Endothelial cell (in vitro differentiated cells): ENCODE measurements around the gene C6orf62. TPM values are rescaled to one million over a fixed set of nuclear protein-coding genes. Genes with fewer than 3 reads are reported as not detected.
"Not testable (repeated sequence)": the region's sequence is repeated elsewhere in the genome, so short reads cannot be mapped to it uniquely, and the experiment has no call there.

Experiments
- DNase-seq: peaks from one replicate; pipeline ENCODE4 v3.0.0; 2021; ENCODE audit warnings: low spot score
- H3K27ac Mint-ChIP-seq: one replicate; pipeline ENCODE4 v1.8.0; 2021; ENCODE audit warnings: mixed read lengths, inconsistent platforms; ENCODE audit not compliant: unreplicated experiment
- H3K27me3 Mint-ChIP-seq: one replicate; pipeline ENCODE4 v1.8.0; 2021; ENCODE audit warnings: mild to moderate bottlenecking, moderate library complexity, mixed read lengths, inconsistent platforms; ENCODE audit not compliant: unreplicated experiment
- H3K36me3 Mint-ChIP-seq: one replicate; pipeline ENCODE4 v1.8.0; 2021; ENCODE audit warnings: mild to moderate bottlenecking, low read depth, mixed read lengths, inconsistent platforms; ENCODE audit not compliant: unreplicated experiment
- H3K4me1 Mint-ChIP-seq: one replicate; pipeline ENCODE4 v1.8.0; 2021; ENCODE audit warnings: mild to moderate bottlenecking, mixed read lengths, inconsistent platforms; ENCODE audit not compliant: unreplicated experiment
- H3K4me3 Mint-ChIP-seq: one replicate; pipeline ENCODE4 v1.8.0; 2021; ENCODE audit warnings: mild to moderate bottlenecking, mixed read lengths, inconsistent platforms; ENCODE audit not compliant: unreplicated experiment
- H3K9me3 Mint-ChIP-seq: one replicate; pipeline ENCODE4 v1.8.0; 2021; ENCODE audit warnings: mixed read lengths, inconsistent platforms; ENCODE audit not compliant: unreplicated experiment
- total RNA-seq: library from RNA; stranded (reverse); fragmentation: NEBNext Ultra II Directional; extraction: Animal tissue kit (Norgen Biotek cat#: 25700); gene quantifications from one replicate; pipeline ENCODE4 v1.2.1, GENCODE V29; 2021; ENCODE audit not compliant: unreplicated experiment
- TF ChIP-seq, protein P1 (sequence below): fragments of 200-600 bp; sonication (generic); IDR thresholded peaks from one replicate; pipeline ENCODE4 v1.5.0; 2021; ENCODE audit warnings: antibody characterized with exemption; ENCODE audit not compliant: unreplicated experiment

The C6orf62 gene
- total RNA-seq, 1 donor from 2014 or later: 88.8 TPM

DNA sequence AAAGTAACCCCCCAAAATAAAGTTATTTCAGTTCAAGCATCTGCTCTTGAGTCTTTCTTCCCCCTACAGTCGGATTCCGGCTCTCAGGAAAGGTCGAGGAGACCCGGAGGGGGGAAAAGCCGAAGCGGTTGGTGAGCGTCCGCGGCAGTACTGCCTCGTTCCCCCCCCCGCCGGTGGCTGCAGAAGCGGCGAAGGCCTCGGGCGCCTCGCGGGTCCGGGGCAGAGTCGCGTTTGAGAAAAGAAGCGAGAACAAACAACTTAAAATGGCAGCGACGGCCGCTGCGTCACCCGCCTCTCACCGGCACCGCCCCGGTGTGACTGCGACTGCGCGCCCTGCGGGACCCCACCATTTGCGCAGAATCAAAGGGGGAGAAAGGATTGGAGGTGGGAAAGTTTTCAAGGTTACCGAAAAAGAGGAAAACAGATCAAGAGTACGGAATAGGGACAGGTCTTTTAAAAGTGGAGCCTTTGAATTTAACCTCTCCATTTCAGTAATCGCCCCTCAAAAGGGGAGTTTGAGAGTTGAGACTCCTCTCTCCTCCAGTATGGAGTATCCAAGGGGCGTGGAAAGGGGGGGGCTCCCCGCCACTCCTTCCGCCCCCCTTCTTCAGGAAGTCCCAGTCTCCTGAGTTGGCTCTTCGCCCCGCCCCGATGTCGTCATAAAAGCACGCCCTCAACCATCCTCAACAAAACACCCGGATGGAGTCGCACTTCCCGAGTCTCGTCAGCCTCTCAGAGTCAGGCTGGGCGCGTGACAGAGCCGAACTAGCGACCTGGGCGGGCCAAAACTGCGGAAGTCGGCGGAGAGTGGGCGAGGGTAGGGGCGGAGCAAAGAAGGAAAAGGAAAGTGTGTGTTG is 1.9 kb upstream of the C6orf62 start:
- peaks cover 7% of the 10 kb centered on the region for H3K27me3 Mint-ChIP-seq
- peak overlapping the region; percentile 99 for H3K27ac Mint-ChIP-seq
- TF ChIP-seq, protein P1, sequence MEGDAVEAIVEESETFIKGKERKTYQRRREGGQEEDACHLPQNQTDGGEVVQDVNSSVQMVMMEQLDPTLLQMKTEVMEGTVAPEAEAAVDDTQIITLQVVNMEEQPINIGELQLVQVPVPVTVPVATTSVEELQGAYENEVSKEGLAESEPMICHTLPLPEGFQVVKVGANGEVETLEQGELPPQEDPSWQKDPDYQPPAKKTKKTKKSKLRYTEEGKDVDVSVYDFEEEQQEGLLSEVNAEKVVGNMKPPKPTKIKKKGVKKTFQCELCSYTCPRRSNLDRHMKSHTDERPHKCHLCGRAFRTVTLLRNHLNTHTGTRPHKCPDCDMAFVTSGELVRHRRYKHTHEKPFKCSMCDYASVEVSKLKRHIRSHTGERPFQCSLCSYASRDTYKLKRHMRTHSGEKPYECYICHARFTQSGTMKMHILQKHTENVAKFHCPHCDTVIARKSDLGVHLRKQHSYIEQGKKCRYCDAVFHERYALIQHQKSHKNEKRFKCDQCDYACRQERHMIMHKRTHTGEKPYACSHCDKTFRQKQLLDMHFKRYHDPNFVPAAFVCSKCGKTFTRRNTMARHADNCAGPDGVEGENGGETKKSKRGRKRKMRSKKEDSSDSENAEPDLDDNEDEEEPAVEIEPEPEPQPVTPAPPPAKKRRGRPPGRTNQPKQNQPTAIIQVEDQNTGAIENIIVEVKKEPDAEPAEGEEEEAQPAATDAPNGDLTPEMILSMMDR: no peak
- DNase-seq: peak; percentile 98
- H3K4me1 Mint-ChIP-seq: peaks cover 32% of the 10 kb centered on the region
- H3K4me3 Mint-ChIP-seq: peak overlapping the region; percentile 96
- H3K9me3 Mint-ChIP-seq: no peaks in the 10 kb centered on the region
- H3K36me3 Mint-ChIP-seq: peaks cover 19% of the 10 kb centered on the region

DNA sequence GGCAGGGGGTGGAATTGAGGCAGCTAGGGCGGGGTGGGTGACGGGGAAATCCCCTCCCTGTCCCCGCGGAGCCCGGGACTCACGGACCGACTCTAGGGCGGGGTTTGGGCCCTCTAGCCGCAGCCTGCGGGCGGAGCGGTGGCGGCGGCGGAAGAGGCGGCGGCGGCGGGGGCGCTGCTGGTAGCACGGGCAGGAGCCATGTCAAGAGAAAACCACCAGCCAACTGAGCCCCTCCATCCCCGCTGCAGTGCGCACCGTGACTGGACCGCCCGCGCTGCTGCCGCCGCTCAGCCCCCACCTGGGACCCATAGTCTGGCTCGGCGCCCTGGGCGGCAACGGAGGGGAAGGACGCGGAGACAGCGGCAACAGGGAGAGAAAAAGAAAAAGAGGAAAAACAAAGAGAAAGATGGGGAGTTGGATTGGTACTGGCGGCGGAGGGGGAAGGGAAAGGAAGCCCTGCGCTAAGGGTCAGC is 1.2 kb upstream of the C6orf62 start:
- peak; percentile 54 for DNase-seq
- no peaks in the 10 kb centered on the region for H3K9me3 Mint-ChIP-seq
- H3K27ac Mint-ChIP-seq: peak overlapping the region; percentile 99
- H3K36me3 Mint-ChIP-seq: peaks cover 25% of the 10 kb centered on the region
- peaks cover 7% of the 10 kb centered on the region for H3K27me3 Mint-ChIP-seq
- TF ChIP-seq, protein P1: no peak
- peaks cover 33% of the 10 kb centered on the region for H3K4me1 Mint-ChIP-seq
- H3K4me3 Mint-ChIP-seq: peak overlapping the region; percentile 96

DNA sequence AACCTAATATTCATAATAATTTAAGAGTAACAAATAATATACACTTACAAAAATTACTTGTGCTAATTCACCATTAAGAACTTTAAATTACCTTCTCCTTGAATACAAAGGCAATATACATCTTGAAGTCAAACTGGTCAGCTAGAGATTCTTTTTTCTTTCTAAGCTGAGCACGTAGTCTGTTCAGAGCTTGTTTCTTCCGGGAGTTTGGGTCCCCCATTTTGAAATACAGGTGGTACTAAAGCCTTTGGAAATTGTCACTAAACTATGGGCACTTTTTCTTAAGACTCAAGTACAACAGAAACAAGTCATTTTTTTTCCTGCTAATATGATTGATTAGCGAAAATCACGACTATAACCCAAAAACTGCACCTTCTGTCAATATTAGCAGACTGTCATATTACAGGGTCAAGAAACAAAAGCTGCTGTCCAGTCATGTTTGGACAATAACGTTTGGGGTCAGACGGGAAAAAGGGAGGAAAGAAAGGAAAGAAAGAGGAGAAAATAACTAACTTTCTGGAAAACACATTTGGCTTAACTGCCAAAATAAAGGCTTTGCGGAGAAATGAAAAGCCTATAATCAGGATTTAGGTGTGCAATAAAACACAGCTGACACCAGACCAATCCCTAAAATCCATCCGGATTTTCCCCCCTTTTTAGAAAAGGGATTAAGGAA is 367 bp downstream of the C6orf62 start:
- DNase-seq: no peak
- Mint-ChIP-seq H3K9me3 (no peaks in the 10 kb centered on the region), H3K27me3 (peaks cover 7% of the 10 kb centered on the region), H3K27ac (peak overlapping the region; percentile 79), H3K4me3 (peak overlapping the region; percentile 96), H3K4me1 (peaks cover 33% of the 10 kb centered on the region), H3K36me3 (peaks cover 36% of the 10 kb centered on the region)
- TF ChIP-seq, protein P1: no peak

DNA sequence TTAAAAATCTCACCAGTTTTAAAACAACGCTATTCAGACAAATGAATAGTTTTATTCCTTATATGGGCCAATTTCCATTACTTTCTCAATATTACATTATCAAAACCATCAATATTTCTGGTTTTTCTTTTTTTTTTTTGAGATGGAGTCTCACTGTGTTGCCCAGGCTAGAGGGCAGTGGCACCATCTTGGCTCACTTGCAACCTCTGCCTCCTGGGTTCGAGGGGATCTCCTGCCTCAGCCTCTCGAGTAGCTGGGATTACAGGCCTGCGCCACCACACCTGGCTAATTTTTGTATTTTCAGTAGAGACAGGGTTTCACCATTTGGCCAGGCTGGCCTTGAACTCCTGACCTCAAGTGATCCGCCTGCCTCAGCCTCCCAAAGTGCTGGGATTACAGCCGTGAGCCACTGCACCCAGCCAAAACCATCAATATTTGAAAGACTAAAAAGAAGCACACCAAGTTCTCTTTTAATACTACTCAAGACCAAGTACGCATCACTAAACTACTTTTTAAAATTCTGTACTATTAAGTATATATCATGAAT is 2.3 kb downstream of the C6orf62 start:
- H3K27me3 Mint-ChIP-seq, DNase-seq, H3K9me3 Mint-ChIP-seq: not testable (repeated sequence)
- H3K4me3 Mint-ChIP-seq: peak overlapping the region; percentile 86
- H3K4me1 Mint-ChIP-seq: peaks cover 29% of the 10 kb centered on the region
- H3K36me3 Mint-ChIP-seq: peaks cover 42% of the 10 kb centered on the region
- H3K27ac Mint-ChIP-seq: peak overlapping the region; percentile 24

DNA sequence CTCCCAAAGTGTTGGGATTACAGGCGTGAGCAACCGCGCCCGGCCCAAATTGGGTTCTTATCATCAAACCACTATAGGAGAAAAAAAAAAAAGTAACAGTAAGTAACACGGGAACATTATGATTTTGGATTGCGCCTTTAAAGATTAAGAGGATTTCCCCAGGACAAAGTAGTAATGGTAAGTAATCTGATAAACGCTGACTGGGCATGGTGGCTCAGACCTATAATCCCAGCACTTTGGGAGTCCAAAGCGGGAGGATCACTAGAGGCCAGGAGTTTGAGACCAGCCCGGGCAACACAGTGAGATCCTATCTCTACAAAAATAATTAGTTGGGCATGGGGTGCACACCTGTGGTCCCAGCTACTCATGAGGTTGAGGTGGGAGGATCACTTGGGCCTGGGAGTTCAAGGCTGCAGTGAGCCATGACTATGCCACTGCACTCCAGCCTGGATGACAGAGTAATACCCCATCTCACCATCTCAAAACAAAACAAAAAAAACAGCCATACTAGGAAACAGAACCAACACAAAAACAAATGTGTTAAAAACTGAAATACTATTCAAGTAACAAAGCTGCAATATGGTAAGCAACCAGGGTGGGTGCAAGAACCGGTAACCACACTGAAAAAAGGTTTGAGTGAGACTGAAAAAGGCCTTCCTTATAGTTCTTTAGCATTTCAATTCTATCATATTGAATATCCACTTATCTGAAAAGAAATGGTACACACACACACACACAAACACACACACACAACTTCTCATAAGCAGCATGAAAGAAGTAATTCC is 8.2 kb downstream of the C6orf62 start:
- Mint-ChIP-seq H3K27me3 (no peaks in the 10 kb centered on the region), H3K4me1 (no peaks in the 10 kb centered on the region), H3K36me3 (peaks cover 44% of the 10 kb centered on the region), H3K9me3 (no peaks in the 10 kb centered on the region), H3K4me3 (no peak overlapping the region), H3K27ac (no peak overlapping the region)
- TF ChIP-seq, protein P1: no peak
- no peak for DNase-seq
